ENCODE data around the gene LEPROT. TPM values are rescaled to one million over a fixed set of nuclear protein-coding genes. Genes with fewer than 3 reads are reported as not detected.
"Not testable (repeated sequence)": the region's sequence is repeated elsewhere in the genome, so short reads cannot be mapped to it uniquely, and the experiment has no call there.

The LEPROT gene
- polyA plus RNA-seq, 1 donor from 2014 or later, result 39.2 TPM

- Histone ChIP-seq H3K9ac (ENCODE audit: low read length) (no peak overlapping the region), H3K4me2 (ENCODE audit: low read length) (no peak overlapping the region), H3F3A (ENCODE audit: insufficient read depth, low read length, poor library complexity, severe bottlenecking) (no peaks in the 10 kb centered on the region), H3K9me3 (ENCODE audit: low read length) (no peaks in the 10 kb centered on the region), H2AFZ (ENCODE audit: low read depth, low read length) (no peak overlapping the region), H3K27ac (ENCODE audit: low read length) (no peak overlapping the region), H3K4me3 (ENCODE audit: low read length) (no peak overlapping the region), H3K79me2 (replicated peaks; ENCODE audit: insufficient read depth, low read length) (no peaks in the 10 kb centered on the region), H3K36me3 (ENCODE audit: insufficient read depth, low read length) (no peaks in the 10 kb centered on the region), H3K9me2 (ENCODE audit: insufficient read depth, low read length) (no peaks in the 10 kb centered on the region), H3K27me3 (ENCODE audit: insufficient read depth, low read depth, low read length) (no peaks in the 10 kb centered on the region), H4K20me1 (ENCODE audit: insufficient read depth) (no peaks in the 10 kb centered on the region)
- TF ChIP-seq MXI1 (conservative IDR thresholded peaks at IDR 0.05; ENCODE audit: poor library complexity, severe bottlenecking), result no peak
Observed at GRCh38 chr1:65449214-65449823, 28.9 kb downstream of the LEPROT start.

- not testable (repeated sequence) for H2AFZ ChIP-seq (ENCODE audit: low read depth, low read length); H3K4me2 ChIP-seq (ENCODE audit: low read length); H3K9me2 ChIP-seq (ENCODE audit: insufficient read depth, low read length)
Observed at GRCh38 chr1:65455678-65456077, 35.2 kb downstream of the LEPROT start.

GRCh38 chr1:65456481-65456880, 36.0 kb downstream of the LEPROT start:
- Histone ChIP-seq H3K9me2 (ENCODE audit: insufficient read depth, low read length) (no peaks in the 10 kb centered on the region), H3K79me2 (replicated peaks; ENCODE audit: insufficient read depth, low read length) (no peaks in the 10 kb centered on the region), H3K4me3 (ENCODE audit: low read length) (no peak overlapping the region), H3K4me2 (ENCODE audit: low read length) (no peak overlapping the region), H4K20me1 (ENCODE audit: insufficient read depth) (no peaks in the 10 kb centered on the region), H3K27me3 (ENCODE audit: insufficient read depth, low read depth, low read length) (no peaks in the 10 kb centered on the region), H3K9ac (ENCODE audit: low read length) (no peak overlapping the region), H3K36me3 (ENCODE audit: insufficient read depth, low read length) (no peaks in the 10 kb centered on the region), H3K27ac (ENCODE audit: low read length) (no peak overlapping the region), H3K9me3 (ENCODE audit: low read length) (no peaks in the 10 kb centered on the region), H3F3A (ENCODE audit: insufficient read depth, low read length, poor library complexity, severe bottlenecking) (no peaks in the 10 kb centered on the region), H2AFZ (ENCODE audit: low read depth, low read length) (no peak overlapping the region)
- TF ChIP-seq EP300 (conservative IDR thresholded peaks at IDR 0.05; ENCODE audit: poor library complexity, severe bottlenecking) (no peak), MXI1 (conservative IDR thresholded peaks at IDR 0.05; ENCODE audit: poor library complexity, severe bottlenecking) (no peak), SMC3 (conservative IDR thresholded peaks at IDR 0.05; ENCODE audit: poor library complexity) (no peak), REST (IDR thresholded peaks at IDR 0.05; ENCODE audit: borderline replicate concordance) (no peak), TAF1 (IDR thresholded peaks at IDR 0.05; ENCODE audit: low read depth) (no peak)

More at GRCh38 chr1:65455678-65456077, 35.2 kb downstream of the LEPROT start:
- not testable (repeated sequence) for H4K20me1 ChIP-seq (ENCODE audit: insufficient read depth); H3K36me3 ChIP-seq (ENCODE audit: insufficient read depth, low read length); H3F3A ChIP-seq (ENCODE audit: insufficient read depth, low read length, poor library complexity, severe bottlenecking); H3K27ac ChIP-seq (ENCODE audit: low read length); H3K9ac ChIP-seq (ENCODE audit: low read length); H3K27me3 ChIP-seq (ENCODE audit: insufficient read depth, low read depth, low read length); H3K9me3 ChIP-seq (ENCODE audit: low read length); H3K4me3 ChIP-seq (ENCODE audit: low read length); H3K79me2 ChIP-seq (replicated peaks; ENCODE audit: insufficient read depth, low read length)

GRCh38 chr1:65457868-65458267, 37.4 kb downstream of the LEPROT start:
- H2AFZ ChIP-seq (ENCODE audit: low read depth, low read length), result no peak overlapping the region
- H3K36me3 ChIP-seq (ENCODE audit: insufficient read depth, low read length), result no peaks in the 10 kb centered on the region
- H4K20me1 ChIP-seq (ENCODE audit: insufficient read depth), result no peaks in the 10 kb centered on the region
- H3K9me2 ChIP-seq (ENCODE audit: insufficient read depth, low read length), result no peaks in the 10 kb centered on the region
- H3F3A ChIP-seq (ENCODE audit: insufficient read depth, low read length, poor library complexity, severe bottlenecking), result no peaks in the 10 kb centered on the region
- H3K79me2 ChIP-seq (replicated peaks; ENCODE audit: insufficient read depth, low read length), result no peaks in the 10 kb centered on the region
- H3K4me3 ChIP-seq (ENCODE audit: low read length), result no peak overlapping the region
- no peaks in the 10 kb centered on the region for H3K9me3 ChIP-seq (ENCODE audit: low read length)
- no peak overlapping the region for H3K27ac ChIP-seq (ENCODE audit: low read length)
- no peak overlapping the region for H3K4me2 ChIP-seq (ENCODE audit: low read length)
- H3K9ac ChIP-seq (ENCODE audit: low read length), result no peak overlapping the region
- no peaks in the 10 kb centered on the region for H3K27me3 ChIP-seq (ENCODE audit: insufficient read depth, low read depth, low read length)
- TF ChIP-seq EZH2 (IDR thresholded peaks at IDR 0.05; ENCODE audit: borderline replicate concordance, insufficient read depth, low read length, poor library complexity, severe bottlenecking), result no peak
- no peak for TF ChIP-seq MXI1 (conservative IDR thresholded peaks at IDR 0.05; ENCODE audit: poor library complexity, severe bottlenecking)
- no peak for TF ChIP-seq RAD21 (conservative IDR thresholded peaks at IDR 0.05)
- TF ChIP-seq SMC3 (conservative IDR thresholded peaks at IDR 0.05; ENCODE audit: poor library complexity), result no peak
- no peak for TF ChIP-seq CTCF (IDR thresholded peaks at IDR 0.05; ENCODE audit: poor library complexity, severe bottlenecking)
- no peak for TF ChIP-seq TAF1 (IDR thresholded peaks at IDR 0.05; ENCODE audit: low read depth)
- no peak for TF ChIP-seq POLR2AphosphoS5 (IDR thresholded peaks at IDR 0.05)
- no peak for TF ChIP-seq REST (IDR thresholded peaks at IDR 0.05; ENCODE audit: borderline replicate concordance)

Data from neural cell (in vitro differentiated cells).